ENCODE measurements around the gene RTL1.

Gene RTL1

GRCh38 chr14:100864206-100864605 lies 39.3 kb downstream of the RTL1 start:
- H3K9ac ChIP-seq (ENCODE audit: low read depth, low read length): no peak overlapping the region
- TF ChIP-seq EZH2 (IDR thresholded peaks at IDR 0.05; ENCODE audit: borderline replicate concordance, low read depth, low read length, severe bottlenecking) (no peak), CTCF (IDR thresholded peaks at IDR 0.05; ENCODE audit: borderline replicate concordance, extremely low read depth, low read length, poor library complexity, severe bottlenecking) (no peak)

GRCh38 chr14:100862793-100863192 lies 40.7 kb downstream of the RTL1 start:
- Histone ChIP-seq H4K20me1 (ENCODE audit: insufficient read depth, low read length) (0 out of 2 replicates have a peak, but pooled peaks cover 4% of the 10 kb centered on the region), H2AFZ (ENCODE audit: low read depth, low read length) (no peak overlapping the region)
- TF ChIP-seq EZH2 (IDR thresholded peaks at IDR 0.05; ENCODE audit: borderline replicate concordance, low read depth, low read length, severe bottlenecking) (no peak), CTCF (IDR thresholded peaks at IDR 0.05; ENCODE audit: borderline replicate concordance, extremely low read depth, low read length, poor library complexity, severe bottlenecking) (no peak)

More at GRCh38 chr14:100864206-100864605, 39.3 kb downstream of the RTL1 start:
- Histone ChIP-seq H4K20me1 (ENCODE audit: insufficient read depth, low read length) (0 out of 2 replicates have a peak, but pooled peaks cover 4% of the 10 kb centered on the region), H3K4me3 (ENCODE audit: low read depth in 1 of 2, low read length in 2 of 2) (no peak overlapping the region), H3K9me3 (ENCODE audit: insufficient read depth, low read length, severe bottlenecking) (peaks cover 5% of the 10 kb centered on the region), H3K27me3 (ENCODE audit: insufficient read depth, low read length, poor library complexity) (peaks cover 6% of the 10 kb centered on the region), H3K4me2 (ENCODE audit: insufficient read depth, low read length) (no peak overlapping the region), H3K27ac (ENCODE audit: low read length) (no peak overlapping the region), H3K79me2 (ENCODE audit: insufficient read depth, low read length) (no peaks in the 10 kb centered on the region), H2AFZ (ENCODE audit: low read depth, low read length) (no peak overlapping the region), H3K36me3 (ENCODE audit: insufficient read depth, low read length) (no peaks in the 10 kb centered on the region), H3K4me1 (ENCODE audit: insufficient read depth, low read length) (no peaks in the 10 kb centered on the region)
- DNase-seq (no peak), ATAC-seq (ENCODE audit: insufficient read depth, low read depth) (no peak)

DNA sequence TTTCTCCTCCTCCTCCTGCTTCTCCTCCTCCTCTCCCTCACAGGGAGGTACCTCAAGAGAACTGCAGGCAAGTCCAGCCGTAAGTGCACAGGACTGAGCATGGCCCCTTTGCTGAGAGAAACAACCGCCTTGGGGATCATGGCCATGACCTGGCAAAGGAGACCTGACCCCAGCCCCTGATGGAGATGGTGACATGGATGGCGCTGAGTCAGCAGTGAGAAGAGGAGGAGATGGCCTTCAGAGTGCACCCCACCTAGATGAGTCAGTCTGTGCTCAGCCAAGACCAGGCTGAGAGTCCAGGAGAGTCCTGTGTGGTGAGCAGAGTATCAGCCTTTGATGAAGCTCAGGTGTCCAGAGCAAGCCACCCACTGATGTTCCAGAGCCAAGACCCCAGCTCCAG lies 41.2 kb downstream of the RTL1 start:
- ATAC-seq (ENCODE audit: insufficient read depth, low read depth): no peak
- Histone ChIP-seq H3K4me3 (ENCODE audit: low read depth in 1 of 2, low read length in 2 of 2) (no peak overlapping the region), H3K79me2 (ENCODE audit: insufficient read depth, low read length) (no peaks in the 10 kb centered on the region), H2AFZ (ENCODE audit: low read depth, low read length) (no peak overlapping the region), H3K9me3 (ENCODE audit: insufficient read depth, low read length, severe bottlenecking) (peaks cover 5% of the 10 kb centered on the region), H3K27me3 (ENCODE audit: insufficient read depth, low read length, poor library complexity) (peaks cover 6% of the 10 kb centered on the region), H4K20me1 (ENCODE audit: insufficient read depth, low read length) (0 out of 2 replicates have a peak, but pooled peaks cover 4% of the 10 kb centered on the region), H3K9ac (ENCODE audit: low read depth, low read length) (no peak overlapping the region), H3K4me1 (ENCODE audit: insufficient read depth, low read length) (no peaks in the 10 kb centered on the region), H3K4me2 (ENCODE audit: insufficient read depth, low read length) (no peak overlapping the region), H3K27ac (ENCODE audit: low read length) (no peak overlapping the region), H3K36me3 (ENCODE audit: insufficient read depth, low read length) (no peaks in the 10 kb centered on the region)
- no peak for DNase-seq
- no peak for TF ChIP-seq EZH2 (IDR thresholded peaks at IDR 0.05; ENCODE audit: borderline replicate concordance, low read depth, low read length, severe bottlenecking)
- TF ChIP-seq CTCF (IDR thresholded peaks at IDR 0.05; ENCODE audit: borderline replicate concordance, extremely low read depth, low read length, poor library complexity, severe bottlenecking): no peak

More at GRCh38 chr14:100862793-100863192, 40.7 kb downstream of the RTL1 start:
- H3K27ac ChIP-seq (ENCODE audit: low read length): no peak overlapping the region
- no peaks in the 10 kb centered on the region for H3K79me2 ChIP-seq (ENCODE audit: insufficient read depth, low read length)
- no peak for ATAC-seq (ENCODE audit: insufficient read depth, low read depth)
- no peak overlapping the region for H3K4me2 ChIP-seq (ENCODE audit: insufficient read depth, low read length)
- peaks cover 5% of the 10 kb centered on the region for H3K9me3 ChIP-seq (ENCODE audit: insufficient read depth, low read length, severe bottlenecking)
- no peaks in the 10 kb centered on the region for H3K4me1 ChIP-seq (ENCODE audit: insufficient read depth, low read length)
- no peak overlapping the region for H3K4me3 ChIP-seq (ENCODE audit: low read depth in 1 of 2, low read length in 2 of 2)
- DNase-seq: no peak
- H3K9ac ChIP-seq (ENCODE audit: low read depth, low read length): no peak overlapping the region
- H3K27me3 ChIP-seq (ENCODE audit: insufficient read depth, low read length, poor library complexity): peaks cover 6% of the 10 kb centered on the region
- H3K36me3 ChIP-seq (ENCODE audit: insufficient read depth, low read length): no peaks in the 10 kb centered on the region

GRCh38 chr14:100861937-100862247 lies 41.6 kb downstream of the RTL1 start:
- Histone ChIP-seq H3K27ac (ENCODE audit: low read length) (no peak overlapping the region), H3K4me2 (ENCODE audit: insufficient read depth, low read length) (no peak overlapping the region), H3K4me1 (ENCODE audit: insufficient read depth, low read length) (no peaks in the 10 kb centered on the region), H3K9me3 (ENCODE audit: insufficient read depth, low read length, severe bottlenecking) (peaks cover 5% of the 10 kb centered on the region), H4K20me1 (ENCODE audit: insufficient read depth, low read length) (0 out of 2 replicates have a peak, but pooled peaks cover under 1% of the 10 kb centered on the region), H3K9ac (ENCODE audit: low read depth, low read length) (no peak overlapping the region), H3K79me2 (ENCODE audit: insufficient read depth, low read length) (no peaks in the 10 kb centered on the region), H3K36me3 (ENCODE audit: insufficient read depth, low read length) (no peaks in the 10 kb centered on the region), H2AFZ (ENCODE audit: low read depth, low read length) (no peak overlapping the region), H3K4me3 (ENCODE audit: low read depth in 1 of 2, low read length in 2 of 2) (no peak overlapping the region), H3K27me3 (ENCODE audit: insufficient read depth, low read length, poor library complexity) (peaks cover 6% of the 10 kb centered on the region)
- ATAC-seq (ENCODE audit: insufficient read depth, low read depth) (no peak), DNase-seq (no peak)
- TF ChIP-seq EZH2 (IDR thresholded peaks at IDR 0.05; ENCODE audit: borderline replicate concordance, low read depth, low read length, severe bottlenecking) (no peak), CTCF (IDR thresholded peaks at IDR 0.05; ENCODE audit: borderline replicate concordance, extremely low read depth, low read length, poor library complexity, severe bottlenecking) (no peak)

All from DND-41 (cell line).